Stimulated activated CD4-positive, alpha-beta T cell treated with anti-CD3 and anti-CD28 coated beads, TNF-alpha, amount 100 ng/mL, for 4 hours (primary cell): ENCODE measurements around the gene CAMKK2.
"Not testable (repeated sequence)": the region's sequence is repeated elsewhere in the genome, so short reads cannot be mapped to it uniquely, and the experiment has no call there.

ENCODE experiments used
- DNase-seq, 3 experiments: peaks; one replicate each; pipeline ENCODE4 v3.0.0-alpha.2; 2020; ENCODE audit warnings: low read depth in 3 of 3

Gene CAMKK2

DNA sequence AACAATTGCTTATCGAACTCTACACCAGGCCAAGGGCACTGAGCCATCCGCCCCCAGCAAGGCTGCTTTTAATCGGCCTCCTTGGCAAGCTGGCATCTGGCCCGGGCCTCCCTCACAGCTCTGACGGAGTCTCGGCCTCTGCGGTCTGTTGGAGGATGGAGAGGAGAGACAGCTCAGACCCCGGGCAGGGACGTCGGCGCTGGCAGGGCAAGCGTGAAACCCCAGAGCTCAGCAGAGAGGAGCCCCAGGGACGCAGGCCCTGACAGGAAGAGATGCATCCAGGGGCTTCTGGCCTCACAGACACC lies 17.5 kb downstream of the CAMKK2 start:
- no peak for DNase-seq

GRCh38 chr12:121278169-121279070 lies 18.1 kb downstream of the CAMKK2 start:
- DNase-seq: no peak

GRCh38 chr12:121277374-121277759 lies 19.1 kb downstream of the CAMKK2 start:
- no peak for DNase-seq

DNA sequence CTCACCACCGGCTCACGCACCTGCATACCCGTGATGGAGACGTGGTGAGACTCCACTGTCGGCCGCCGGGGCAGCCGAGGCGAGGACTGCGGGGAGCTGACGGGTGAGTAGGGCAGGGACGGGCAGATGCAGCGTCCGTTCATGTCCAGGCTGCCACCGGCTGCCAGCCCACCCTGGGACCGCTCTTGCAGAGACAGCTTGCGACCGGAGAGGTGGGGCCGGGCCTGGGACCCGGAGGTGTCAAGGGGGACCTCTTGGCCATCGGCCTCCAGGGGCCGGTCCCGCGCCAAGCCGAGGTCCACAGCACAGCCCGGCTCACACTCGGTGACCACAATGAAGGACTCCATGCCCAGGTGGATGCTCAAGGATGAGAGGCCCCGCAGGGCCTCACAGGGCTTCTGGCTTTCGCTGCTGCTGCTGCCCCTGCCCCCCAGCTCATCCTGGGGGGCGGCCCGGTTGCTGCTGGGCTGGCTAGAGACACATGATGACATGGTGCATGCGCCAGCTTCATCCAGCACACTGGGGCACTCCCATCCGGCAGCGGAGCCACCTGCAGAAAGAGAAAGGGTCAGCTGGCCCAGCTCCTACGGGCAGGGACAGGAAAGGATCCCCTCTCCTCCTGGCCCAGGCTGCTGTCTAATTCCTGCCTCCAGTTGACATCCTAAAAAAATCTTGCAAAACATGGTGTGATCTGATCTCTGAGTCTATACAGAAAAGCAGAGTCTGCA lies 22.3 kb downstream of the CAMKK2 start:
- DNase-seq: no peak

DNA sequence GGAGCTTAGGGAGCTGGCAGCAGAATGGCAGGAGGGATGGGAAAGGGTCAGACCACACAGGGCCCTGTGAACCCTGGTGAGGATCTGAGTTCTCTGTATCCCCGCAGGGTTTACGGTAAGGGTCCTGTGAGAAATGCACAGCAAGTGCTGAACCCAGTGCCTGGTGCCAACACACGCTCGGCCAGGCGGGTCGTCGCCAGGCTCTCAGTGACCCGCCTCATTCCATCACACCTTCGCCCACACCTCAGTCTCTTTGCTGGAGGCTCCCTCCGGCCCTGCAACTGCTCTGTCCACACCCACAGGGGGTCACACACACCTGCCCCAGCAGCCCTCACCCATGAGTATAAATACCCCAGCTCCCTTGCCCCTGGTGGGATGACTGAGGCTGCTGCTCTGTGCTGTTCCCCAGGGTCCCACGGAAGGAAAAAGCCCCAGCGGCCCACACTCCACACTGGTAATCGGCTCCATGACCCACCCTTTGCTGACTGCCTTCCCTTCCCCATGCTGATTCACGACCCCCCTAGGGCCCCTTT lies 23.1 kb downstream of the CAMKK2 start:
- DNase-seq: no peak

GRCh38 chr12:121267822-121268221 lies 28.7 kb downstream of the CAMKK2 start:
- no peak for DNase-seq

- no peak for DNase-seq
These were observed 31.5 kb downstream of the CAMKK2 start for GRCh38 chr12:121264951-121265515.

DNA sequence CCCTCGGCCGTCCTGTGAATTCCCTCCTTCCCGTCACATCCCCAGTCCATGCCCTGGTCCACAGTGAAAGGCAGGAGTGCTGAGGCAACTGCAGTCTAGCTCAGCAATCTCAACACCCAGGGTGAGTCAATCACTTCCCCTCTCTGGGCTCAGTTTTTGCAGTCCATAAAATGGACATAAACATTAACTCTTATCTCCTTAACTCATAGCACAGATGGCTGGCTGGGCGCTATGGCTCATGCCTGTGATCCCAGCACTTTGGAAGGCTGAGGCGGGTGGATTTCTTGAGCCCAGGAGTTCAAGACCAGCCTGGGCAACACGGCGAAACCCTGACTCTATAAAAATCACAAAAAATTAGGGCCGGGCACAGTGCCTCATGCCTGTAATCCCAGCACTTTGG lies 32.4 kb downstream of the CAMKK2 start:
- no peak for DNase-seq

- no peak for DNase-seq
These were observed 33.1 kb downstream of the CAMKK2 start for GRCh38 chr12:121263206-121263935.

DNA sequence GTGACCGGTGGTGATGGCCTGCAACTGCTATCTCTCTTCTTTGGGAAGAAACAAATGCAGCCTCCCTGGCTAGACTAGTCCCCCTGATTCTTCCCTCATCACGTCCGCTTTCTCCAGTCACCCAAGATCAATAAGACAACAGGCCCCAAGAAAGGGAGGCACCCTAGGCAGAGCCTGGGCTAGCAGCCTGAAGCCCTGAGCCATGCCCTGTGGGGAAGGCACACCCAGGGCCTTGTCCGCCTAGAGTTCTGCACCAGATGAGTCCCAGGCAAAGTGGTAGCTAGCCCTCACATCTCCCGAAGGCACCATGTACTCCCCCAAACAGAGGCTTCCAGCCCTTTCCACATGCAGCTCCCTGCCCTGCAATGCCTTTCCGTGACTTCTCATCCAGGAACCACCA lies 35.1 kb downstream of the CAMKK2 start:
- no peak for DNase-seq

DNA sequence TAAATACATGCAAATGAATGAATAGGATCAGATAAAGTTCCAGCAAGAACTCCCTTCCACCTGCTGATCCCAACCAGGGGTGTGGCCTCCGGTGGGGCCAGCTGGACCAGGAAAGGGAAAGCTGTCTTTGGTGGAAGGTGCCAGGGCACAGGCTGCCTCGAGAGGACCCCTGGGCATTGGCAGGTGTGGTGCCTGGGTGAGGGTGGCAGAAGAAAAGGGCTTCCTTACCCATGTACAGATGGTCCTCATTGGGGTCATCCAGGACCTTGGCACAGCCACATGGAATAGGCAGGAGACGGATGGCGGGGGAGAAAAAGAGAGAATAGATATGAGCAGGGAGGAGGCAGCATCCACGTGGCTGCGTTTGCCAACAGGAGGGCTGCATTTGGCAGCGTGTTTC lies 36.4 kb downstream of the CAMKK2 start:
- DNase-seq: no peak

DNA sequence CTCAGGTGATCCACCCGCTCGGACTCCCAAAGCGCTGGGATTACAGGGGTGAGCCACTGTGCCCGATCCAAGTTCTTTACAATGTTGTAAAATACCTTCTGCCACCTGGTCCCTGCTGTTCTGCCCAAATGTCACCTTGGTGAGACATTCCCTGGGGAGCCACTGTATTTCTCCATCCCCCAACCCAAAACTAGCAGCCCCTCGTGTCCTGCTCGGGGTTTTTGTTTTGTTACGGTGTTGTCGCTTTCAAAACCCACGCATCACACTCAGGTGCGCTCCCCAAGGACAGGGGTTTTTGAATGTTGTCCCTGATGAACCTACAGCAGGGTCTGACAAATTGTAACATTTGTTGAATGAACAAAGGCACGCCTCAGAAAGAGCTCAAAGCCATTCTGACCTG lies 37.4 kb downstream of the CAMKK2 start:
- no peak for DNase-seq

- DNase-seq: not testable (repeated sequence)
These were observed 38.6 kb downstream of the CAMKK2 start for GRCh38 chr12:121257704-121258449.

GRCh38 chr12:121255433-121255832 lies 41.1 kb downstream of the CAMKK2 start:
- DNase-seq: no peak

DNA sequence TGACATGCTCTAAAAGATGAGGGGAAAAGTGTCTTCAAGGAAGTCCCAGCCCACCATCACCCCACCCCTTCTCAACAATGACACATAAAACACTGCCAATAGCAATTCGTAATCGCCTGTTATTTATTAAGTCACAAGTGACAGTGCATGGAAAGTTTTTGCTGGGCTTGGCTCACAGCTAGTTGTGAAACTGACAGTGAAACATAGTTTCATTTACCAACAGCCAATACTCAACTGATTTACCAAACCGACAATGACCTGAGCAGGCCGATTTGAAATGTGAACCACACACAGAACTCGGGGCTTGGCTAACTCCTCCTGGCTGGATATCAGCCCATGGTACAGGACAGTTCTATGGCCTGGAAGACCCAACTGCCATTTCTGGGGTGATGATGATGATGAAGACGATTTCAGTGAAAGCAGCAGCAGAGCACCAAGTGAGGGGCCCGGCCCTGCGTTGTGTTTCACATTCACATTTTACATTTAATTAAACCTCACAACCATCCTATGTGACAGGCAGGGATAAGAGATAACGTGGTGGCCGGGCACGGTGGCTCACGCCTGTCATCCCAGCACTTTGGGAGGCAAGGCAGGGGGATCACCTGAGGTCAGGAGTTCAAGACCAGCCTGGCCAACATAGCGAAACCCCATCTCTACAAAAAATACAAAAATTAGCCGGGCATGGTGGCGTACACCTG lies 42.7 kb downstream of the CAMKK2 start:
- no peak for DNase-seq

- no peak for DNase-seq
These were observed 43.7 kb downstream of the CAMKK2 start for GRCh38 chr12:121252712-121253345.

DNA sequence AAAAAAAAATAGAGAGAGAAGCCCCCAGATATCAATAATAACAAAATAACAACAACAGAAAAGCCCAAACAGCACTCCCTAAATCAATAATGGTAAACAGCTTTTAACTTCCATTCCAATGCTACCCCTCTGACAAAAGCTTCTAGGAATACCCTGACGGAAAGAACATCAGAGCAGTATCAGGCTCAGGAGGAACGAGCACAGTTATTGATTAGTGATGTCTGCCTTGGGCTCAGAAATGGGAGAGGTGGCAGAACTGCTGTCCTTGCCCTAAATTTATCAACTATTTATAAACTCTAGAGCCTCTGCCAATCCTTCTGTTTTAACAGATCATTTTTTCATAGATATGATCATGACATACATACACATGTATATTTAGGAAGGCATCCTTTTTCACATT lies 44.7 kb downstream of the CAMKK2 start:
- no peak for DNase-seq

DNA sequence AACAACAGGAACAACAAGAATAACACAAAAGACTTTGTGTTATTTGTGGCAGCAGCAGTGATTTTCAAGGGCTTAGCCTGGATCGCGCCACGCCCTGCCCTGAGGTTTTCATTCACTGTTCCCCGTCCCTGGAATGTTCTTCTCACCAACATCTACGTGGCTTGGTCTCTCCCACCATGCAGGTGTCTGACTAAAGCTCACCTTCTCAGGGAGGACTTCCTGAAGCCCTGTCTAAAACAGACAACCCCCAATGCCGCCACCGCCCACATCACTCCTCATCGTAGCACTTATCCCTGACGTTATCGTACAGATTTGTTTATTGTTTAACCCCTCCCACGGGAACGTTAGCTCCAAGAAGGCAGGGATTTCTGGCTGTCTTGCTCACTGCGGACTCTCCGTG lies 46.1 kb downstream of the CAMKK2 start:
- DNase-seq: no peak

DNA sequence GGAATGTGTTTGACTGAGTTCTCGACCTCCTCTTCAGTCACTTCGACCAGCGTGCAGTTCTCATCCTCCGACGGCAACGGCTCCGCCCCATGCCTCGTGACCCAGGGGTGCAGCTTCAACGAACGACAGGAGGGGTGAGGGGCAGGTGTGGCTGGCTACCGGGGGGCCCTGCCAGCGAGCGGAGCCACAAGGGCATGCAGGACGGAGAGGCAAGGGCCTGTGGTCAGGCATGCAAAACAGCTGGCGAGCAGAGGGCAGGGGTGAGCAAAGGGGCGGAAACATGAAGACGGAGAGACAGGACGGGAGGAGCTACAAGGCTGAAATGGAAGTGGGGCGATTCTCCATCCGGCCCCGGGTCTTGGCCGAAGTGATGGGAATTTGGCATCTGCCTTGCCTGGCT lies 47.9 kb downstream of the CAMKK2 start:
- no peak for DNase-seq

- DNase-seq: no peak
These were observed 49.5 kb downstream of the CAMKK2 start for GRCh38 chr12:121246893-121247557.
